Adipocyte (in vitro differentiated cells): ENCODE data around the gene DCAF4L1.

Source experiments
- DNase-seq: peaks from one replicate; pipeline ENCODE4 v3.0.0-alpha.2; 2015; ENCODE audit warnings: low read depth
- H3K27me3 ChIP-seq: replicated peaks from 2 replicates; pipeline ENCODE4 v1.7.0; 2013; ENCODE audit warnings: mild to moderate bottlenecking, low read length, moderate library complexity; ENCODE audit not compliant: control insufficient read depth, insufficient read depth
- H3K36me3 ChIP-seq: 2 replicates; pipeline ENCODE4 v1.7.0; 2013; ENCODE audit warnings: low read length, mild to moderate bottlenecking, moderate library complexity; ENCODE audit not compliant: control insufficient read depth, insufficient read depth, severe bottlenecking
- H3K4me1 ChIP-seq: 2 replicates; pipeline ENCODE4 v1.7.0; 2013; ENCODE audit warnings: mild to moderate bottlenecking, low read length, moderate library complexity; ENCODE audit not compliant: control insufficient read depth, insufficient read depth
- H3K4me3 ChIP-seq: 2 replicates; pipeline ENCODE4 v1.7.0; 2013; ENCODE audit warnings: mild to moderate bottlenecking, low read length, moderate library complexity
- H3K9ac ChIP-seq: 2 replicates; pipeline ENCODE4 v1.7.0; 2013; ENCODE audit warnings: mild to moderate bottlenecking, low read length, moderate library complexity
- H3K9me3 ChIP-seq: 2 replicates; pipeline ENCODE4 v1.7.0; 2013; ENCODE audit warnings: mild to moderate bottlenecking, low read length, moderate library complexity; ENCODE audit not compliant: control insufficient read depth

DCAF4L1 gene

GRCh38 chr4:41990365-41991111 is 9.0 kb downstream of the DCAF4L1 start, which contains the start of gene SLC30A9:
TSS of gene SLC30A9 (plus strand) at chr4:41990530. CDS start at chr4:41990652, 122 bp downstream.
- H3K36me3 ChIP-seq: no peaks in the 10 kb centered on the region

GRCh38 chr4:41991916-41992767 is 10.6 kb downstream of the DCAF4L1 start:
- H3K36me3 ChIP-seq: no peaks in the 10 kb centered on the region
- H3K4me1 ChIP-seq: peaks cover 26% of the 10 kb centered on the region
- peak overlapping the region; percentile 94 for H3K4me3 ChIP-seq
- peak overlapping the region; percentile 92 for H3K9ac ChIP-seq
- no peaks in the 10 kb centered on the region for H3K27me3 ChIP-seq
- DNase-seq: peak; percentile 38
- H3K9me3 ChIP-seq: no peaks in the 10 kb centered on the region

More at GRCh38 chr4:41990365-41991111, 9.0 kb downstream of the DCAF4L1 start, which contains the start of gene SLC30A9:
- DNase-seq: peak; percentile 99
- H3K4me3 ChIP-seq: peak within 1 kb of the TSS; percentile 94
- H3K27me3 ChIP-seq: no peaks in the 10 kb centered on the region
- H3K9me3 ChIP-seq: no peaks in the 10 kb centered on the region
- H3K9ac ChIP-seq: peak within 1 kb of the TSS; percentile 92
- peaks cover 26% of the 10 kb centered on the region for H3K4me1 ChIP-seq

- Histone ChIP-seq H3K36me3 (peaks cover under 1% of the 10 kb centered on the region), H3K9me3 (no peaks in the 10 kb centered on the region), H3K27me3 (no peaks in the 10 kb centered on the region), H3K4me1 (peaks cover 26% of the 10 kb centered on the region), H3K9ac (no peak overlapping the region), H3K4me3 (no peak overlapping the region)
- no peak for DNase-seq
Measured at GRCh38 chr4:41992967-41993857, 11.7 kb downstream of the DCAF4L1 start.

- Histone ChIP-seq H3K9me3 (no peaks in the 10 kb centered on the region), H3K4me3 (no peak overlapping the region), H3K36me3 (peaks cover 4% of the 10 kb centered on the region), H3K9ac (no peak overlapping the region), H3K27me3 (no peaks in the 10 kb centered on the region), H3K4me1 (peaks cover 29% of the 10 kb centered on the region)
- DNase-seq: no peak
Measured at GRCh38 chr4:41994461-41994985, 13.0 kb downstream of the DCAF4L1 start.

GRCh38 chr4:41998019-41998418 is 16.5 kb downstream of the DCAF4L1 start:
- no peaks in the 10 kb centered on the region for H3K27me3 ChIP-seq
- DNase-seq: no peak
- H3K4me1 ChIP-seq: peaks cover 10% of the 10 kb centered on the region
- H3K9ac ChIP-seq: no peak overlapping the region
- no peak overlapping the region for H3K4me3 ChIP-seq
- no peaks in the 10 kb centered on the region for H3K9me3 ChIP-seq
- H3K36me3 ChIP-seq: peaks cover 5% of the 10 kb centered on the region

- H3K9ac ChIP-seq: no peak overlapping the region
- peaks cover 6% of the 10 kb centered on the region for H3K4me1 ChIP-seq
- no peak overlapping the region for H3K4me3 ChIP-seq
- H3K36me3 ChIP-seq: peaks cover 16% of the 10 kb centered on the region
- H3K9me3 ChIP-seq: no peaks in the 10 kb centered on the region
- no peak for DNase-seq
- no peaks in the 10 kb centered on the region for H3K27me3 ChIP-seq
Measured at GRCh38 chr4:41999321-41999720, 17.8 kb downstream of the DCAF4L1 start.

GRCh38 chr4:42008011-42008786 is 26.6 kb downstream of the DCAF4L1 start:
- no peaks in the 10 kb centered on the region for H3K9me3 ChIP-seq
- H3K27me3 ChIP-seq: no peaks in the 10 kb centered on the region
- no peak overlapping the region for H3K9ac ChIP-seq
- no peak for DNase-seq
- H3K4me1 ChIP-seq: no peaks in the 10 kb centered on the region
- H3K4me3 ChIP-seq: no peak overlapping the region
- peaks cover 31% of the 10 kb centered on the region for H3K36me3 ChIP-seq

GRCh38 chr4:42015438-42015837 is 33.9 kb downstream of the DCAF4L1 start:
- no peaks in the 10 kb centered on the region for H3K9me3 ChIP-seq
- no peak overlapping the region for H3K4me3 ChIP-seq
- peaks cover 3% of the 10 kb centered on the region for H3K4me1 ChIP-seq
- H3K27me3 ChIP-seq: no peaks in the 10 kb centered on the region
- H3K36me3 ChIP-seq: peaks cover 16% of the 10 kb centered on the region
- no peak for DNase-seq
- H3K9ac ChIP-seq: no peak overlapping the region

GRCh38 chr4:42018451-42018850 is 36.9 kb downstream of the DCAF4L1 start:
- DNase-seq: no peak
- H3K9ac ChIP-seq: no peak overlapping the region
- H3K27me3 ChIP-seq: no peaks in the 10 kb centered on the region
- H3K36me3 ChIP-seq: peaks cover 31% of the 10 kb centered on the region
- H3K9me3 ChIP-seq: no peaks in the 10 kb centered on the region
- H3K4me1 ChIP-seq: peaks cover 3% of the 10 kb centered on the region
- no peak overlapping the region for H3K4me3 ChIP-seq
